Nephron progenitor cell (in vitro differentiated cells): ENCODE measurements around the gene TCF21.
A peak's percentile ranks its signal among the peaks of the same experiment; 100 is the strongest.

Source experiments
- DNase-seq: peaks from one replicate; pipeline ENCODE4 v3.0.0; 2021
- H3K27ac Mint-ChIP-seq: 2 replicates; pipeline ENCODE4 v1.8.0; 2021; ENCODE audit warnings: mild to moderate bottlenecking, moderate library complexity, mixed read lengths
- H3K27me3 Mint-ChIP-seq: 2 replicates; pipeline ENCODE4 v1.8.0; 2021; ENCODE audit warnings: mild to moderate bottlenecking, low read depth, mixed read lengths; ENCODE audit not compliant: poor library complexity
- H3K36me3 Mint-ChIP-seq: 2 replicates; pipeline ENCODE4 v1.8.0; 2021; ENCODE audit warnings: low read depth, mixed read lengths
- H3K4me1 Mint-ChIP-seq: 2 replicates; pipeline ENCODE4 v1.8.0; 2021; ENCODE audit warnings: mixed read lengths
- H3K4me3 Mint-ChIP-seq: 2 replicates; pipeline ENCODE4 v1.8.0; 2021; ENCODE audit warnings: mild to moderate bottlenecking, moderate library complexity, mixed read lengths
- H3K9me3 Mint-ChIP-seq: 2 replicates; pipeline ENCODE4 v1.8.0; 2021; ENCODE audit warnings: mild to moderate bottlenecking, moderate library complexity, mixed read lengths
- CTCF ChIP-seq: fragments of 200-600 bp; sonication (generic); IDR thresholded peaks from 2 replicates; pipeline ENCODE4 v1.5.0; 2021; ENCODE audit warnings: antibody characterized with exemption

The TCF21 gene

GRCh38 chr6:133880896-133881295 is 8.0 kb upstream of the TCF21 start:
- H3K27me3 Mint-ChIP-seq, result peaks cover 28% of the 10 kb centered on the region
- H3K4me3 Mint-ChIP-seq, result no peak overlapping the region

GRCh38 chr6:133886104-133886775 is 2.7 kb upstream of the TCF21 start:
- no peak overlapping the region for H3K27ac Mint-ChIP-seq
- H3K4me3 Mint-ChIP-seq, result no peak overlapping the region
- no peak for TF ChIP-seq CTCF
- H3K4me1 Mint-ChIP-seq, result peaks cover 46% of the 10 kb centered on the region
- no peaks in the 10 kb centered on the region for H3K9me3 Mint-ChIP-seq
- DNase-seq, result no peak
- H3K27me3 Mint-ChIP-seq, result peaks cover 55% of the 10 kb centered on the region
- H3K36me3 Mint-ChIP-seq, result no peaks in the 10 kb centered on the region

More at GRCh38 chr6:133880896-133881295, 8.0 kb upstream of the TCF21 start:
- no peak for TF ChIP-seq CTCF
- Mint-ChIP-seq H3K9me3 (no peaks in the 10 kb centered on the region), H3K4me1 (peaks cover 19% of the 10 kb centered on the region), H3K36me3 (no peaks in the 10 kb centered on the region), H3K27ac (no peak overlapping the region)
- DNase-seq, result no peak

- no peak for DNase-seq
- Mint-ChIP-seq H3K9me3 (no peaks in the 10 kb centered on the region), H3K27ac (peak overlapping the region; percentile 38), H3K27me3 (peaks cover 65% of the 10 kb centered on the region), H3K4me1 (peaks cover 55% of the 10 kb centered on the region), H3K36me3 (no peaks in the 10 kb centered on the region), H3K4me3 (peak overlapping the region; percentile 5)
- TF ChIP-seq CTCF, result no peak
These were observed 1.6 kb upstream of the TCF21 start for GRCh38 chr6:133887156-133887879.

GRCh38 chr6:133887880-133888230 is 1.1 kb upstream of the TCF21 start:
- Mint-ChIP-seq H3K27ac (no peak overlapping the region), H3K9me3 (no peaks in the 10 kb centered on the region), H3K4me3 (peak overlapping the region; percentile 89), H3K27me3 (peaks cover 71% of the 10 kb centered on the region), H3K4me1 (peaks cover 61% of the 10 kb centered on the region), H3K36me3 (no peaks in the 10 kb centered on the region)
- TF ChIP-seq CTCF, result no peak
- DNase-seq, result no peak

GRCh38 chr6:133889557-133890403 is 867 bp downstream of the TCF21 start:
- DNase-seq, result peak; percentile 80
- Mint-ChIP-seq H3K27me3 (peaks cover 79% of the 10 kb centered on the region), H3K4me3 (peak overlapping the region; percentile 89), H3K4me1 (peaks cover 80% of the 10 kb centered on the region), H3K27ac (peak overlapping the region; percentile 83), H3K9me3 (no peaks in the 10 kb centered on the region), H3K36me3 (no peaks in the 10 kb centered on the region)
- no peak for TF ChIP-seq CTCF
